GM23338 (cell line): ENCODE data around the gene CLIC5. TPM values are rescaled to one million over a fixed set of nuclear protein-coding genes. Genes with fewer than 3 reads are reported as not detected.

Source experiments
- ATAC-seq: fragments of 200-7000 bp; cut with Tn5 transposase; 3 replicates; pipeline ENCODE4 v1.9.1; 2020
- DNase-seq: peaks from one replicate; pipeline ENCODE4 v3.0.0-alpha.2; 2015; ENCODE audit warnings: low spot score
- H2AFZ ChIP-seq: fragments of 200-600 bp; sonication (generic); 2 replicates; pipeline ENCODE4 v1.8.0; 2016; ENCODE audit warnings: antibody characterized with exemption, mild to moderate bottlenecking, moderate library complexity
- H3F3A ChIP-seq: fragments of 200-600 bp; sonication (generic); replicated peaks from 2 replicates; pipeline ENCODE4 v1.8.0; 2017; ENCODE audit warnings: antibody characterized with exemption, mixed run types, low read depth
- H3K27ac ChIP-seq: fragments of 200-600 bp; sonication (generic); 2 replicates; pipeline ENCODE4 v1.6.1; 2016; ENCODE audit warnings: low read depth
- H3K27me3 ChIP-seq: fragments of 200-600 bp; sonication (generic); 2 replicates; pipeline ENCODE4 v1.8.0; 2016; ENCODE audit warnings: mild to moderate bottlenecking, mixed run types, moderate library complexity; ENCODE audit not compliant: insufficient read depth
- H3K36me3 ChIP-seq: fragments of 200-600 bp; sonication (generic); 2 replicates; pipeline ENCODE4 v1.8.0; 2016; ENCODE audit warnings: mild to moderate bottlenecking; ENCODE audit not compliant: insufficient read depth
- H3K4me1 ChIP-seq: fragments of 200-600 bp; sonication (generic); 2 replicates; pipeline ENCODE4 v1.8.0; 2016; ENCODE audit warnings: mild to moderate bottlenecking, moderate library complexity; ENCODE audit not compliant: insufficient read depth
- H3K4me2 ChIP-seq: fragments of 200-600 bp; sonication (generic); 2 replicates; pipeline ENCODE4 v1.7.1; 2017; ENCODE audit warnings: mixed run types
- H3K4me3 ChIP-seq: fragments of 200-600 bp; sonication (generic); 2 replicates; pipeline ENCODE4 v1.6.1; 2016; ENCODE audit warnings: mixed run types
- H3K79me2 ChIP-seq: fragments of 200-600 bp; sonication (generic); replicated peaks from 2 replicates; pipeline ENCODE4 v1.8.0; 2017; ENCODE audit warnings: mild to moderate bottlenecking; ENCODE audit not compliant: insufficient read depth
- H3K9me2 ChIP-seq: fragments of 200-600 bp; sonication (generic); 2 replicates; pipeline ENCODE4 v1.8.0; 2017; ENCODE audit not compliant: insufficient read depth
- H4K20me1 ChIP-seq: fragments of 200-600 bp; sonication (generic); replicated peaks from 2 replicates; pipeline ENCODE4 v1.8.0; 2017; ENCODE audit warnings: mild to moderate bottlenecking; ENCODE audit not compliant: insufficient read depth
- H3K27ac Mint-ChIP-seq: 2 replicates; pipeline ENCODE4 v1.8.0; 2020; ENCODE audit warnings: inconsistent platforms, mild to moderate bottlenecking, moderate library complexity, mixed read lengths
- H3K27me3 Mint-ChIP-seq: 3 replicates; pipeline ENCODE4 v1.8.0; 2022; ENCODE audit warnings: low read depth, mild to moderate bottlenecking, moderate library complexity, mixed read lengths, inconsistent platforms; ENCODE audit not compliant: insufficient read depth, poor library complexity
- H3K36me3 Mint-ChIP-seq: 3 replicates; pipeline ENCODE4 v1.8.0; 2021; ENCODE audit warnings: low read depth, mild to moderate bottlenecking, inconsistent platforms, moderate library complexity, mixed read lengths
- H3K4me1 Mint-ChIP-seq: 3 replicates; pipeline ENCODE4 v1.8.0; 2020; ENCODE audit warnings: mild to moderate bottlenecking, inconsistent platforms, mixed read lengths
- H3K4me3 Mint-ChIP-seq: 3 replicates; pipeline ENCODE4 v1.8.0; 2021; ENCODE audit warnings: moderate library complexity, mild to moderate bottlenecking, inconsistent platforms, mixed read lengths
- H3K9me3 Mint-ChIP-seq: 3 replicates; pipeline ENCODE4 v1.8.0; 2020; ENCODE audit warnings: moderate library complexity, mild to moderate bottlenecking, inconsistent platforms, mixed read lengths
- CREB1 ChIP-seq: fragments of 250-450 bp; sonication (Bioruptor Pico); IDR thresholded peaks from 2 replicates; pipeline ENCODE4 v1.5.0; 2020; ENCODE audit warnings: low read depth, mild to moderate bottlenecking, moderate library complexity
- CTCF ChIP-seq, 2 experiments: fragments of 200-600 bp in 1 of 2; sonication (generic) in 1 of 2; conservative IDR thresholded peaks; 2 replicates each; pipeline versions ENCODE4 v1.5.1 to v1.6.1; 2016 to 2017; ENCODE audit warnings: antibody characterized with exemption in 2 of 2, low read depth in 2 of 2, mild to moderate bottlenecking in 2 of 2, moderate library complexity in 1 of 2
- EZH2phosphoT487 ChIP-seq: fragments of 200-600 bp; sonication (generic); IDR thresholded peaks from one replicate; pipeline ENCODE4 v1.8.1; 2018; ENCODE audit warnings: antibody characterized with exemption; ENCODE audit not compliant: unreplicated experiment
- JUNB ChIP-seq: IDR thresholded peaks from one replicate; pipeline ENCODE4 v1.6.1; 2016; ENCODE audit warnings: antibody characterized with exemption; ENCODE audit not compliant: unreplicated experiment
- NANOG ChIP-seq: IDR thresholded peaks from 2 replicates; pipeline ENCODE4 v1.6.1; 2016; ENCODE audit warnings: antibody characterized with exemption, borderline replicate concordance
- POLR2AphosphoS5 ChIP-seq: IDR thresholded peaks from 2 replicates; pipeline ENCODE4 v1.6.1; 2016; ENCODE audit warnings: antibody characterized with exemption, low read depth
- STAT1 ChIP-seq: IDR thresholded peaks from one replicate; pipeline ENCODE4 v1.6.1; 2016; ENCODE audit warnings: antibody characterized with exemption; ENCODE audit not compliant: unreplicated experiment
- ZNF114 ChIP-seq: fragments of 250-450 bp; sonication (Bioruptor Pico); IDR thresholded peaks from 2 replicates; pipeline ENCODE4 v1.5.0; 2020; ENCODE audit warnings: mild to moderate bottlenecking, moderate library complexity
- ZNF331 ChIP-seq: fragments of 250-450 bp; sonication (Bioruptor Pico); IDR thresholded peaks from 2 replicates; pipeline ENCODE4 v1.5.0; 2020; ENCODE audit warnings: low read depth, mild to moderate bottlenecking, moderate library complexity
- polyA plus RNA-seq: library from polyadenylated mRNA; unstranded; fragments of >200 nt; fragmentation: Nextera tagmentation; extraction: Ambion mirVana; gene quantifications from 2 replicates; pipeline ENCODE4 v1.2.1, GENCODE V29; 2016
- total RNA-seq: library from RNA; depleted of rRNA; stranded (reverse); fragments of >200 nt; shearing (Covaris generic); gene quantifications from 2 replicates; pipeline ENCODE4 v1.2.3, GENCODE V29; 2014

CLIC5 gene
- total and polyA plus RNA-seq, 2 experiments from 2014 or later, result 0.08 TPM; not detected in 1

GRCh38 chr6:45990162-45990561 is 25.5 kb downstream of the CLIC5 start:
- H2AFZ ChIP-seq, result no peak overlapping the region
- H3K27me3 ChIP-seq, result no peaks in the 10 kb centered on the region
- no peaks in the 10 kb centered on the region for H3F3A ChIP-seq
- TF ChIP-seq CTCF (conservative IDR thresholded peaks at IDR 0.05; ENCODE audit: low read depth in 2 of 2) (no peak), EZH2phosphoT487 (no peak), JUNB (no peak), STAT1 (no peak), NANOG (no peak), POLR2AphosphoS5 (no peak), ZNF114 (CRISPR knock-in tag) (no peak)
- Mint-ChIP-seq H3K9me3 (no peaks in the 10 kb centered on the region), H3K27ac (no peak overlapping the region), H3K4me3 (no peak overlapping the region), H3K36me3 (no peaks in the 10 kb centered on the region), H3K4me1 (no peaks in the 10 kb centered on the region), H3K27me3 (peaks cover 2% of the 10 kb centered on the region)
- H3K4me1 ChIP-seq, result no peaks in the 10 kb centered on the region
- no peak overlapping the region for H3K4me3 ChIP-seq
- H3K9me2 ChIP-seq, result peaks cover 3% of the 10 kb centered on the region; the same call in 1 of the 2 replicates
- no peaks in the 10 kb centered on the region for H3K36me3 ChIP-seq
- no peak overlapping the region for H3K4me2 ChIP-seq
- ATAC-seq (no peak), DNase-seq (no peak)
- H3K79me2 ChIP-seq, result no peaks in the 10 kb centered on the region
- no peak overlapping the region for H3K27ac ChIP-seq
- H4K20me1 ChIP-seq, result no peaks in the 10 kb centered on the region

GRCh38 chr6:45988635-45989034 is 27.0 kb downstream of the CLIC5 start:
- Mint-ChIP-seq H3K9me3 (no peaks in the 10 kb centered on the region), H3K27ac (no peak overlapping the region), H3K36me3 (no peaks in the 10 kb centered on the region), H3K4me1 (no peaks in the 10 kb centered on the region), H3K4me3 (no peak overlapping the region), H3K27me3 (peaks cover 2% of the 10 kb centered on the region)
- Histone ChIP-seq H3K4me3 (no peak overlapping the region), H3K36me3 (no peaks in the 10 kb centered on the region), H3K4me2 (no peak overlapping the region), H4K20me1 (no peaks in the 10 kb centered on the region), H3K79me2 (no peaks in the 10 kb centered on the region), H3K9me2 (peaks cover 15% of the 10 kb centered on the region; the same call in 1 of the 2 replicates), H3K27me3 (no peaks in the 10 kb centered on the region), H3K27ac (no peak overlapping the region), H3F3A (no peaks in the 10 kb centered on the region), H3K4me1 (no peaks in the 10 kb centered on the region), H2AFZ (peak overlapping the region; percentile 66)
- TF ChIP-seq POLR2AphosphoS5 (no peak), EZH2phosphoT487 (no peak), CTCF (conservative IDR thresholded peaks at IDR 0.05; ENCODE audit: low read depth in 2 of 2) (no peak), ZNF331 (CRISPR knock-in tag) (no peak), CREB1 (CRISPR knock-in tag) (no peak)
- ATAC-seq (peak; percentile 76), DNase-seq (peak; percentile 24)
